Measurements from ENCODE around the gene GLRX.
"Not testable (repeated sequence)": the region's sequence is repeated elsewhere in the genome, so short reads cannot be mapped to it uniquely, and the experiment has no call there.

GLRX gene

GRCh38 chr5:95822542-95823181, at the start of gene GLRX:
Gene GLRX (minus strand): TSS chr5:95822726. CDS start chr5:95822662, 64 bp downstream.
- DNase-seq, result peak; percentile 50

- DNase-seq, result no peak
Measured at GRCh38 chr5:95871146-95871806, 48.8 kb upstream of the GLRX start.

GRCh38 chr5:95870105-95870672, 47.7 kb upstream of the GLRX start:
- no peak for DNase-seq

GRCh38 chr5:95869173-95869855, 46.8 kb upstream of the GLRX start:
- not testable (repeated sequence) for DNase-seq

GRCh38 chr5:95868136-95868535, 45.6 kb upstream of the GLRX start:
- no peak for DNase-seq

GRCh38 chr5:95866435-95867040, 44.0 kb upstream of the GLRX start:
- no peak for DNase-seq

- DNase-seq, result no peak
Measured at GRCh38 chr5:95864944-95865504, 42.5 kb upstream of the GLRX start.

- no peak for DNase-seq
Measured at GRCh38 chr5:95864456-95864855, 41.9 kb upstream of the GLRX start.

- no peak for DNase-seq
Measured at GRCh38 chr5:95863383-95863757, 40.8 kb upstream of the GLRX start.

GRCh38 chr5:95862671-95863382, 40.3 kb upstream of the GLRX start:
- no peak for DNase-seq

- DNase-seq, result no peak
Measured at GRCh38 chr5:95861864-95862561, 39.5 kb upstream of the GLRX start.

- peak; percentile 10 for DNase-seq
Measured at GRCh38 chr5:95861221-95861863, 38.8 kb upstream of the GLRX start.

- no peak for DNase-seq
Measured at GRCh38 chr5:95859661-95860060, 37.1 kb upstream of the GLRX start.

GRCh38 chr5:95858661-95859595, 36.4 kb upstream of the GLRX start:
- DNase-seq, result peak; percentile 94

GRCh38 chr5:95858023-95858461, 35.5 kb upstream of the GLRX start:
- peak; percentile 61 for DNase-seq

GRCh38 chr5:95857185-95857945, 34.8 kb upstream of the GLRX start:
- DNase-seq, result no peak

- DNase-seq, result no peak
Measured at GRCh38 chr5:95856501-95856981, 34.0 kb upstream of the GLRX start.

- DNase-seq, result no peak
Measured at GRCh38 chr5:95853490-95853889, 31.0 kb upstream of the GLRX start.

GRCh38 chr5:95852567-95852966, 30.0 kb upstream of the GLRX start:
- DNase-seq, result no peak
